Osteoblast (primary cell): ENCODE results near the gene ATRN. TPM values are rescaled to one million over a fixed set of nuclear protein-coding genes. Genes with fewer than 3 reads are reported as not detected.

Experiments used
- DNase-seq: peaks from one replicate; pipeline ENCODE4 v3.0.0; 2011; ENCODE audit warnings: low spot score, mixed read lengths; ENCODE audit not compliant: insufficient read length; ENCODE audit errors: missing footprints
- H2AFZ ChIP-seq: 2 replicates; pipeline ENCODE4 v1.6.0; 2011; ENCODE audit warnings: mild to moderate bottlenecking, low read length
- H3K27ac ChIP-seq: 2 replicates; pipeline ENCODE4 v1.5.1; 2011; ENCODE audit warnings: mild to moderate bottlenecking, low read depth, low read length, moderate library complexity
- H3K27me3 ChIP-seq: 2 replicates; pipeline ENCODE4 v1.6.0; 2012; ENCODE audit warnings: mild to moderate bottlenecking, control low read depth, inconsistent platforms, low read length, moderate library complexity; ENCODE audit not compliant: insufficient read depth
- H3K36me3 ChIP-seq: 2 replicates; pipeline ENCODE4 v1.5.1; 2011; ENCODE audit warnings: mild to moderate bottlenecking, low read length, control low read depth, moderate library complexity; ENCODE audit not compliant: insufficient read depth
- H3K4me1 ChIP-seq: 2 replicates; pipeline ENCODE4 v1.5.1; 2011; ENCODE audit warnings: mild to moderate bottlenecking, low read length, control low read depth, moderate library complexity; ENCODE audit not compliant: insufficient read depth
- H3K4me2 ChIP-seq: 2 replicates; pipeline ENCODE4 v1.6.0; 2011; ENCODE audit warnings: mild to moderate bottlenecking, low read length; ENCODE audit not compliant: insufficient read depth
- H3K4me3 ChIP-seq: fragments of 200-600 bp; sonication (generic); 3 replicates; pipeline ENCODE4 v1.5.1; 2012; ENCODE audit warnings: mild to moderate bottlenecking, low read length, inconsistent platforms; ENCODE audit not compliant: insufficient read depth
- H3K79me2 ChIP-seq: 2 replicates; pipeline ENCODE4 v1.6.0; 2012; ENCODE audit warnings: mild to moderate bottlenecking, low read length, control low read depth, inconsistent platforms; ENCODE audit not compliant: insufficient read depth
- H3K9me3 ChIP-seq: 2 replicates; pipeline ENCODE4 v1.5.1; 2011; ENCODE audit warnings: low read depth, low read length, control low read depth
- H4K20me1 ChIP-seq: 2 replicates; pipeline ENCODE4 v1.6.0; 2012; ENCODE audit warnings: mild to moderate bottlenecking, low read length, control low read depth; ENCODE audit not compliant: insufficient read depth
- CTCF ChIP-seq: IDR thresholded peaks from 2 replicates; pipeline ENCODE4 v1.5.1; 2011; ENCODE audit warnings: mild to moderate bottlenecking, low read depth, low read length, moderate library complexity; ENCODE audit errors: extremely low read depth
- total RNA-seq: library from RNA; depleted of rRNA; stranded (reverse); fragments of >200 nt; gene quantifications from 2 replicates; pipeline ENCODE4 v1.2.3, GENCODE V29; 2012

The ATRN gene
- total RNA-seq, 1 donor: 48.1 TPM

DNA sequence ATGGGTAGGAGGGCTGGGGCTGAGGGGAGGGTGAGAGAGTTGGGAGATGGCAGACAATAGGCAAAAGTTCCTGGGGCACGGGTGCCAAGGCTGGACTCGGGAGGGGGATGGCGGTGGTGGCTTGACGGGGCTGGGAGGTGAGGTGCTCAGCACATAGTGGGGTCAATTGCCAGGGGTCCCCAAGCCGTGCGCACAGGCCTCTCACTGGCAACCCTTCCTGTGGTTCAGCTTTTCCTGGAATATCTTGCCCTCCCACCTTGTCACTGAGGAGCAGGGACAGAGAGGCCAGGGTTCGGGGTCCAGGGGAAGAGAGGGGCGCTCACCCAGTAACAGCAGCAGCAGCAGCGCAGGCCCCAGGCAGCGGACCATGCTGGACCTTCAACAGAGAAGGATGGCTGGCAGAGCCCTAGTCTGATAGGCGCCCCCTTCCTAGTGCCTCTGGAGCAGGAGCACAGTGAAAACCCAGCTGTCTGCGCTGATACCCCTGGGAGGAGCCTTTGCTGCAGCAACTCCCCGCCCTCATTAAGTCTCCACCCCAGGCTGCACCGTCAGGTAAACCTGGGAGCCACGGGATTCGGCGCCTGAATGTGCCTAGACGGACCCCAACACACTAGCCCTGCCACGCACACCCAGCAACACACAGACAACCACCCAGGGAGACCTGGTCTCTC, 192.3 kb downstream of the ATRN start, which contains the start of gene GFRA4:
Gene GFRA4 (minus strand): TSS at position 369 of the 671 bp plus-strand sequence. CDS start 0 bp downstream, at position 369.
- Histone ChIP-seq H3K27ac (no peak within 1 kb of the TSS), H3K4me2 (no peak within 1 kb of the TSS), H3K9me3 (no peaks in the 10 kb centered on the region), H3K79me2 (no peaks in the 10 kb centered on the region), H2AFZ (no peak within 1 kb of the TSS), H3K4me1 (no peaks in the 10 kb centered on the region), H4K20me1 (no peaks in the 10 kb centered on the region), H3K27me3 (peaks cover 31% of the 10 kb centered on the region), H3K36me3 (no peaks in the 10 kb centered on the region), H3K4me3 (no peak within 1 kb of the TSS)
- no peak for DNase-seq
- TF ChIP-seq CTCF: no peak

- Histone ChIP-seq H4K20me1 (no peaks in the 10 kb centered on the region), H3K36me3 (no peaks in the 10 kb centered on the region), H3K27ac (no peak overlapping the region), H3K79me2 (no peaks in the 10 kb centered on the region), H3K4me1 (no peaks in the 10 kb centered on the region), H3K27me3 (peaks cover 31% of the 10 kb centered on the region), H3K4me2 (no peak overlapping the region), H3K9me3 (no peaks in the 10 kb centered on the region), H3K4me3 (no peak overlapping the region), H2AFZ (no peak overlapping the region)
- DNase-seq: peak; percentile 61
- TF ChIP-seq CTCF: no peak
These were observed 193.0 kb downstream of the ATRN start for GRCh38 chr20:3663858-3664257.

DNA sequence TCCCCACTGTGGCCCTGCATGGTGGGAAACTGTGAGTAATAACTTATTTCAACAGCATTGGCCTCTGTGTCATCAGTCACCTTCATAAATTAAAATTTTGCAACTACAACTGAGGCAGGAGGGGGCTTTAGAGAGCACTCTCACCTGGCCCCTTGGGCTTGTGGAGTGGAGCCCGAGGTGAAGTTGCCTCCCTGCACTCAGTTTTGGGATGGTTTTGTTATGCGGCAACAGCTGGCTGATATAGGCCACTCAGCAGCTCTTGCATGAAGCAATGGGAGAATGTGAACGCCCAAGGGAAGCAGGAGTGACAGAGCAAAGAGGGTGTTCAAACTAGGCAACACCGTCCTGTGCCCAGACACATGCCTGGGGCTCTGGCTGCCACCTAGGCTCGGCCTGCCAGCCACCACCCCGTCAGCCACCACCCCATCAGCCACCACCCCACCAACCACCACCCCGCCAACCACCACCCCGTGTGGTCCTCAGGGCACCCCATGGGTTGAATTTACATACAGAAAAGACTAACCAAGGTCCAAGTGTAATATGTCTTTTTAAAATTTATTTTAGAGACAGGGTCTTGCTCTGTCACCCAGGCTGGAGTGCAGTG, 196.7 kb downstream of the ATRN start:
- Histone ChIP-seq H3K27ac (no peak overlapping the region), H3K79me2 (no peaks in the 10 kb centered on the region), H3K4me2 (no peak overlapping the region), H3K27me3 (peaks cover 14% of the 10 kb centered on the region), H3K4me1 (no peaks in the 10 kb centered on the region), H4K20me1 (no peaks in the 10 kb centered on the region), H3K36me3 (no peaks in the 10 kb centered on the region), H2AFZ (no peak overlapping the region), H3K4me3 (no peak overlapping the region), H3K9me3 (no peaks in the 10 kb centered on the region)
- peak; percentile 38 for DNase-seq
- no peak for TF ChIP-seq CTCF

DNA sequence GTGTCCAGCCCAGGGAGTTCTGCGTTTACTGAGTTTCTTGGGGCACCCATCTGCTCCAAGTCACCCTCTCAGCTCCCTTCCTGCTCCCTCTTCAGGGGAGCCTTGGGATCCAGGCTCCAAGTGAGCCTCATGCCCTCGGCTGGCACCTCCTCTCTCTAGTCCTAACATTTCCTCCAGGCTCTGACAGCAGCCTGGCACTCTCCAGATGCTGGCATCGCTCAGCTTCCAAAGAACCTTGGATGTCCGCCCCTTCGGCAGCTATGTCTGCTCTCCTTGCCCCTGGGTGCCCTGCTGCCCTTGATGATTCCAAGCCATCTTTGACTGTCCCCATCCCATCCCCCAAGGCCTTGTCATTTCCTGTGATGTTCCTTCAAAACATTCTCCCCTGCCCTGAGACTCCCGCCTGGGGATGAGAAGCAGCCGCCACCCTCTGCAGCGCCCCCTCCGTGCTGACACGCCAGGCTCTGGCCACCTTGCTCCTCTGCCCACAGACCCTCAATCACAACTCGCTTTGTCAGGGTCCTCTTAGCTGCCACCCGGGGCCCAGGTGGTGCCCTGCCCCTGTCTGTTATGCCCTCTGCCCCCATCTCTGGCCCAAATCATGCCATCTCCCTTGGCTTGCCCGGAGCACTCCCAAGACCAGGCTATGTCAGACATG, 199.0 kb downstream of the ATRN start:
- DNase-seq: peak; percentile 86
- H3K79me2 ChIP-seq: no peaks in the 10 kb centered on the region
- no peaks in the 10 kb centered on the region for H4K20me1 ChIP-seq
- TF ChIP-seq CTCF: no peak
- no peak overlapping the region for H3K4me2 ChIP-seq
- H3K36me3 ChIP-seq: no peaks in the 10 kb centered on the region
- H3K9me3 ChIP-seq: no peaks in the 10 kb centered on the region
- peaks cover 15% of the 10 kb centered on the region for H3K27me3 ChIP-seq
- no peak overlapping the region for H2AFZ ChIP-seq
- H3K27ac ChIP-seq: no peak overlapping the region
- no peaks in the 10 kb centered on the region for H3K4me1 ChIP-seq
- no peak overlapping the region for H3K4me3 ChIP-seq
